ENCODE data around the gene MRPS27. TPM values are rescaled to one million over a fixed set of nuclear protein-coding genes. Genes with fewer than 3 reads are reported as not detected.
A peak's percentile ranks its signal among the peaks of the same experiment; 100 is the strongest.

Gene MRPS27
- total and polyA plus RNA-seq, 2 experiments from 2014 or later, result 36.4 to 58.5 TPM

DNA sequence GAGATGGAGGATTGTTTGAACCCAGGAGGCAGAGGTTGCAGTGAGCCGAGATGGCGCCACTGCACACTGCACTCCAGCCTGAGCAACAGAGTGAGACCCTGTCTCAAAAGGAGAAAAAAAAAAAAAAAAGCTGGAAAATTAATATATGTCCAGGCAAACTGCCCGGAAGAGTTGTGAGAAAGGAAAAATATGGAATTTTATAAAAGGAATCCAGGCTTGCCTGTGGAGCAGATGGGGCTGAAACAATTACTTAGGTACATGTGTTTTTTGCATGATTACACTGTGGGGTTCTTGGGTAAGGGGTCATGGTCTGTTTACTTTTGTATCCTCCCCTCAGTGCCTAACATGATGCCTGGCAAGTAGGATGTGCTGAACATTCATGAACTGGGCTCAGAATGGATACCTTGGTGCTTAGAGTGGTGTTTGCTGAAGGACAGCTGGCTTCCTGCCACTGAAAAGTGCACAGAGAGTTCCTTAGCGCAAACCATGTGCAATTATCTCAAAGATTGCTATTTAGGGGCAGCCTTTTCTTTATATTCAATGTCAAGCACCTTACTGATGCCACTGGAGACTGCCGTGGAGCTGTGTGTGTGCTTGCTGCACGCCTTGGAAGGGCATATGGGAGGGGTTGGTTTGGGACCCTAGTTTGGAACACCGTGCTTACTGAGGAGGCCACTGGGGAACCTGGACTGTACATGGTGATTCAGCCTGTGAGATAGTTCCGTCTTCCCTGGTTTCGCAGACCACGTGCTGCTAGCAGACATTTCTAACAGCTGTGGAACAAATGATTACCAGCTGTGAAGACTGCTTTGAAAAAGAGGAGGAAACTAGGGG is 134.3 kb downstream of the MRPS27 start:
- peak; percentile 73 for DNase-seq
- no peak overlapping the region for H3K4me3 ChIP-seq
- WGBS, 2 experiments (ENCODE audit: low coverage in 1 of 2, low lambda C conversion rate in 2 of 2, missing lambda C conversion rate in 2 of 2), result 45 to 49% methylated on average over 10 of the region's 10 CpGs

GRCh38 chr5:72184408-72184807 is 135.6 kb downstream of the MRPS27 start:
- in situ Hi-C loops (cut with MboI), result no loop called here
- Histone ChIP-seq H3K4me3 (no peak overlapping the region), H3K4me1 (ENCODE audit: insufficient read depth) (peaks cover 45% of the 10 kb centered on the region), H3K79me2 (ENCODE audit: insufficient read depth) (peaks cover 95% of the 10 kb centered on the region), H3K4me2 (ENCODE audit: unreplicated experiment) (no peak overlapping the region), H3K27ac (no peak overlapping the region), H3K9me3 (ENCODE audit: low read depth) (no peaks in the 10 kb centered on the region), H3F3A (ENCODE audit: insufficient read depth) (peaks cover 42% of the 10 kb centered on the region), H4K20me1 (ENCODE audit: insufficient read depth) (no peaks in the 10 kb centered on the region), H2AFZ (no peak overlapping the region), H3K36me3 (ENCODE audit: low read depth) (peaks cover 48% of the 10 kb centered on the region), H3K9me2 (ENCODE audit: insufficient read depth) (no peaks in the 10 kb centered on the region), H3K9ac (no peak overlapping the region), H3K27me3 (replicated peaks; ENCODE audit: insufficient read depth) (no peaks in the 10 kb centered on the region)
- TF ChIP-seq EZH2 (IDR thresholded peaks at IDR 0.05; ENCODE audit: insufficient read depth, poor library complexity, severe bottlenecking) (no peak), EZH2phosphoT487 (IDR thresholded peaks at IDR 0.05; ENCODE audit: insufficient read depth, low read depth) (no peak)
- DNase-seq, result no peak
- WGBS, 2 experiments (ENCODE audit: low coverage in 1 of 2, low lambda C conversion rate in 2 of 2, missing lambda C conversion rate in 2 of 2), result 89 to 90% methylated on average over 3 of the region's 3 CpGs

More for the DNA sequence above, 134.3 kb downstream of the MRPS27 start:
- peaks cover 31% of the 10 kb centered on the region for H3F3A ChIP-seq (ENCODE audit: insufficient read depth)
- H3K9ac ChIP-seq, result no peak overlapping the region
- no peaks in the 10 kb centered on the region for H3K9me2 ChIP-seq (ENCODE audit: insufficient read depth)
- no peaks in the 10 kb centered on the region for H3K9me3 ChIP-seq (ENCODE audit: low read depth)
- no peak overlapping the region for H3K27ac ChIP-seq
- in situ Hi-C loops (cut with MboI), result no loop called here
- no peak overlapping the region for H2AFZ ChIP-seq
- H3K4me1 ChIP-seq (ENCODE audit: insufficient read depth), result peaks cover 32% of the 10 kb centered on the region
- peaks cover 59% of the 10 kb centered on the region for H3K36me3 ChIP-seq (ENCODE audit: low read depth)
- H4K20me1 ChIP-seq (ENCODE audit: insufficient read depth), result no peaks in the 10 kb centered on the region
- TF ChIP-seq EZH2 (IDR thresholded peaks at IDR 0.05; ENCODE audit: insufficient read depth, poor library complexity, severe bottlenecking), result no peak
- no peak for TF ChIP-seq EZH2phosphoT487 (IDR thresholded peaks at IDR 0.05; ENCODE audit: insufficient read depth, low read depth)
- peaks cover 96% of the 10 kb centered on the region for H3K79me2 ChIP-seq (ENCODE audit: insufficient read depth)
- H3K4me2 ChIP-seq (ENCODE audit: unreplicated experiment), result no peak overlapping the region
- no peaks in the 10 kb centered on the region for H3K27me3 ChIP-seq (replicated peaks; ENCODE audit: insufficient read depth)

DNA sequence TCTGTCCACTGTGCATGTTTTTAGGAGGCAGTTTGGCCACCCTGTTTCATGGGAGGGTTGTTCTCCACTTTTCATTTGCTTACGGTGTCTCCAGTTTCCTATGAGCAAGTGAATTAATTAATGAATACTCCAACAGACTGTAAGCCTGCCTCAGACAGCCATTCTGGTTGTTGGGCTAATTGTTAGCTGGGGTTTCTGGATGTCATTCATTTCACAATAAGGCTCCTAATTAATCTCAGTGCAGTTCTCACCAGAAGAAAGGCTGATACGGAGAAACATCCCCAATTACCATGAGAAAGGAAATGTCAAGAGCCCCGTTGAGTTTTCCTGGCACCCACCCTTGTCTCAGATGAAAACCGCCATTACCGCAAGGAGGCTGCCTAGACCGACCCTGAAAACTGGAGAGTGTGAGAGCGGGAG is 136.9 kb downstream of the MRPS27 start:
- Histone ChIP-seq H3K27me3 (replicated peaks; ENCODE audit: insufficient read depth) (no peaks in the 10 kb centered on the region), H2AFZ (no peak overlapping the region), H3K36me3 (ENCODE audit: low read depth) (peaks cover 35% of the 10 kb centered on the region), H3K4me1 (ENCODE audit: insufficient read depth) (peaks cover 56% of the 10 kb centered on the region), H3K9me3 (ENCODE audit: low read depth) (no peaks in the 10 kb centered on the region), H4K20me1 (ENCODE audit: insufficient read depth) (no peaks in the 10 kb centered on the region), H3K4me2 (ENCODE audit: unreplicated experiment) (no peak overlapping the region), H3K4me3 (no peak overlapping the region), H3K27ac (no peak overlapping the region), H3K9me2 (ENCODE audit: insufficient read depth) (no peaks in the 10 kb centered on the region), H3K79me2 (ENCODE audit: insufficient read depth) (peaks cover 95% of the 10 kb centered on the region), H3F3A (ENCODE audit: insufficient read depth) (peaks cover 40% of the 10 kb centered on the region), H3K9ac (no peak overlapping the region)
- in situ Hi-C loops (cut with MboI), result no loop called here
- no peak for DNase-seq
- WGBS, 2 experiments (ENCODE audit: low coverage in 1 of 2, low lambda C conversion rate in 2 of 2, missing lambda C conversion rate in 2 of 2), result 75 to 76% methylated on average over 7 of the region's 7 CpGs
- no peak for TF ChIP-seq EZH2phosphoT487 (IDR thresholded peaks at IDR 0.05; ENCODE audit: insufficient read depth, low read depth)
- no peak for TF ChIP-seq EZH2 (IDR thresholded peaks at IDR 0.05; ENCODE audit: insufficient read depth, poor library complexity, severe bottlenecking)

DNA sequence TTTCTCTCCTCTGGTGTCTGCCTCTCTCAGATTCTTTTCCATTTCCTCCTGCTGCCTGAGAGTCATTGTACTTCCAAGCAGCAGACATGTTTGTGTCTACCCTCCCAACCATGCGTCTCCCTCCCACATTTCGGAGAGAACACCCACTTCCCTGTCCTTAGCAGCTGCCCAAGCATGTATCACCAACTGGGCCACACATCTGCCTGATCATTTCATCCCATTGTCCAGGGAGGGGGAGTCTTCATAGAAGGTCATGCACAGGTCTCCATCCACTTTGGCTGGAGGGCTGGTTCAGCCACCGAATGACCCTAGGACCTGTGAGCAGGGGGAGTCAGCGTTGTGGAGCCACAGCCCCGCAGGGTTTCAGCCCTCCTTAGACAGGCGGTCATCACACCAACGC is 137.4 kb downstream of the MRPS27 start:
- Histone ChIP-seq H3K27me3 (replicated peaks; ENCODE audit: insufficient read depth) (no peaks in the 10 kb centered on the region), H3K27ac (no peak overlapping the region), H3K4me3 (no peak overlapping the region), H3K4me1 (ENCODE audit: insufficient read depth) (peaks cover 52% of the 10 kb centered on the region), H3K4me2 (ENCODE audit: unreplicated experiment) (no peak overlapping the region), H3F3A (ENCODE audit: insufficient read depth) (peaks cover 40% of the 10 kb centered on the region), H3K36me3 (ENCODE audit: low read depth) (peaks cover 31% of the 10 kb centered on the region), H4K20me1 (ENCODE audit: insufficient read depth) (no peaks in the 10 kb centered on the region), H3K9me2 (ENCODE audit: insufficient read depth) (no peaks in the 10 kb centered on the region), H3K9ac (no peak overlapping the region), H2AFZ (no peak overlapping the region), H3K9me3 (ENCODE audit: low read depth) (no peaks in the 10 kb centered on the region), H3K79me2 (ENCODE audit: insufficient read depth) (peaks cover 95% of the 10 kb centered on the region)
- TF ChIP-seq EZH2phosphoT487 (IDR thresholded peaks at IDR 0.05; ENCODE audit: insufficient read depth, low read depth) (no peak), EZH2 (IDR thresholded peaks at IDR 0.05; ENCODE audit: insufficient read depth, poor library complexity, severe bottlenecking) (no peak)
- in situ Hi-C loops (cut with MboI), result no loop called here
- DNase-seq, result no peak
- 97 to 98% methylated on average over 7 of the region's 7 CpGs for WGBS, 2 experiments (ENCODE audit: low coverage in 1 of 2, low lambda C conversion rate in 2 of 2, missing lambda C conversion rate in 2 of 2)

Measured in GM23248 (cell line).